Colonic mucosa (tissue), 4 donors: ENCODE measurements around the gene SPCS1. TPM values are rescaled to one million over a fixed set of nuclear protein-coding genes. Genes with fewer than 3 reads are reported as not detected.

Experiments
- DNase-seq: peaks from one replicate; pipeline ENCODE4 v3.0.0-alpha.2; 2020
- H3K27ac ChIP-seq: fragments of 200-600 bp; one replicate; pipeline ENCODE4 v1.8.0; 2021
- H3K27me3 ChIP-seq: fragments of 200-600 bp; one replicate; pipeline ENCODE4 v1.8.0; 2021
- H3K36me3 ChIP-seq: fragments of 200-600 bp; one replicate; pipeline ENCODE4 v1.8.0; 2021
- H3K4me1 ChIP-seq: fragments of 200-600 bp; one replicate; pipeline ENCODE4 v1.8.0; 2021; ENCODE audit warnings: mild to moderate bottlenecking
- H3K4me3 ChIP-seq: fragments of 200-600 bp; one replicate; pipeline ENCODE4 v1.8.0; 2021
- H3K9ac ChIP-seq, 2 donors: one replicate each; pipeline ENCODE4 v1.7.0; 2013; ENCODE audit warnings: control low read depth in 2 of 2, low read depth in 2 of 2, low read length in 2 of 2
- H3K9me3 ChIP-seq: fragments of 200-600 bp; one replicate; pipeline ENCODE4 v1.8.0; 2021
- CTCF ChIP-seq: fragments of 200-600 bp; IDR thresholded peaks from one replicate; pipeline ENCODE4 v1.8.0; 2022; ENCODE audit warnings: antibody characterized with exemption, mild to moderate bottlenecking
- intact Hi-C: fragments of 100-400 bp; cut with DNase I; formaldehyde crosslinking; loops from one replicate; pipeline ENCODE4 v1.14.1; 2022
- total RNA-seq, 2 donors: library from RNA; stranded (reverse); fragmentation: NEBNext Ultra II Directional in 1 of 2; extraction: Animal tissue kit (Norgen Biotek cat#: 25700) in 1 of 2; gene quantifications; one replicate each; pipeline ENCODE4 v1.2.1, GENCODE V29; 2021
- donor health status: healthy.
- donor health status: DM: no; HTN: no; CAD: no.
- donor health status: DM: no; HTN: no; CAD: no.

The SPCS1 gene
- total RNA-seq, 2 donors from 2014 or later = 95.6 to 136 TPM

GRCh38 chr3:52696830-52697631 is 8.9 kb upstream of the SPCS1 start:
- intact Hi-C loops = no loop called here
- Histone ChIP-seq H3K27me3 (no peaks in the 10 kb centered on the region), H3K9ac (no peak overlapping the region), H3K4me1 (no peaks in the 10 kb centered on the region), H3K36me3 (peaks cover 28% of the 10 kb centered on the region), H3K27ac (no peak overlapping the region), H3K9me3 (no peaks in the 10 kb centered on the region), H3K4me3 (no peak overlapping the region)
- no peak for TF ChIP-seq CTCF
- DNase-seq = no peak

- Histone ChIP-seq H3K36me3 (peaks cover 24% of the 10 kb centered on the region), H3K27ac (no peak overlapping the region), H3K4me1 (no peaks in the 10 kb centered on the region), H3K9me3 (no peaks in the 10 kb centered on the region), H3K27me3 (no peaks in the 10 kb centered on the region), H3K4me3 (no peak overlapping the region), H3K9ac (no peak overlapping the region)
- no peak for TF ChIP-seq CTCF
- no peak for DNase-seq
- intact Hi-C loops = no loop called here
Observed at GRCh38 chr3:52697632-52697965, 8.3 kb upstream of the SPCS1 start.

- Histone ChIP-seq H3K27ac (no peak overlapping the region), H3K4me1 (peaks cover 13% of the 10 kb centered on the region), H3K36me3 (no peaks in the 10 kb centered on the region), H3K9me3 (no peaks in the 10 kb centered on the region), H3K27me3 (no peaks in the 10 kb centered on the region), H3K9ac (no peak overlapping the region), H3K4me3 (no peak overlapping the region)
- intact Hi-C loops = no loop called here
- DNase-seq = no peak
- no peak for TF ChIP-seq CTCF
Observed at GRCh38 chr3:52703341-52703740, 2.6 kb upstream of the SPCS1 start.

GRCh38 chr3:52704611-52705437 is 1.1 kb upstream of the SPCS1 start:
- H3K9ac ChIP-seq = peak overlapping the region; percentile 72 to 82
- TF ChIP-seq CTCF = no peak
- H3K9me3 ChIP-seq = no peaks in the 10 kb centered on the region
- peak; percentile 54 for DNase-seq
- peak overlapping the region; percentile 86 for H3K27ac ChIP-seq
- peaks cover 13% of the 10 kb centered on the region for H3K4me1 ChIP-seq
- peak overlapping the region; percentile 69 for H3K4me3 ChIP-seq
- H3K36me3 ChIP-seq = no peaks in the 10 kb centered on the region
- intact Hi-C loops = no loop called here
- no peaks in the 10 kb centered on the region for H3K27me3 ChIP-seq

- H3K9ac ChIP-seq = peak overlapping the region; percentile 72 to 82
- no peaks in the 10 kb centered on the region for H3K27me3 ChIP-seq
- TF ChIP-seq CTCF = no peak
- peaks cover 13% of the 10 kb centered on the region for H3K4me1 ChIP-seq
- peak overlapping the region; percentile 69 for H3K4me3 ChIP-seq
- no peaks in the 10 kb centered on the region for H3K9me3 ChIP-seq
- no peaks in the 10 kb centered on the region for H3K36me3 ChIP-seq
- intact Hi-C loops = no loop called here
- H3K27ac ChIP-seq = peak overlapping the region; percentile 86
- DNase-seq = no peak
Observed at GRCh38 chr3:52705438-52705687, 543 bp upstream of the SPCS1 start.
